GM12875 (cell line): ENCODE results near the gene WDR70.

Source experiments
- H3K4me3 ChIP-seq: one replicate; pipeline ENCODE4 v1.5.1; 2011; ENCODE audit warnings: low read depth, low read length, control low read depth
- TF ChIP-seq, protein P1 (sequence below): IDR thresholded peaks from 2 replicates; pipeline ENCODE4 v1.5.1; 2011; ENCODE audit warnings: low read depth, mild to moderate bottlenecking, control low read depth, inconsistent platforms, low read length, moderate library complexity, borderline replicate concordance; ENCODE audit not compliant: insufficient read depth

WDR70 gene

GRCh38 chr5:37722236-37723161, 343.4 kb downstream of the WDR70 start:
- TF ChIP-seq, protein P1, sequence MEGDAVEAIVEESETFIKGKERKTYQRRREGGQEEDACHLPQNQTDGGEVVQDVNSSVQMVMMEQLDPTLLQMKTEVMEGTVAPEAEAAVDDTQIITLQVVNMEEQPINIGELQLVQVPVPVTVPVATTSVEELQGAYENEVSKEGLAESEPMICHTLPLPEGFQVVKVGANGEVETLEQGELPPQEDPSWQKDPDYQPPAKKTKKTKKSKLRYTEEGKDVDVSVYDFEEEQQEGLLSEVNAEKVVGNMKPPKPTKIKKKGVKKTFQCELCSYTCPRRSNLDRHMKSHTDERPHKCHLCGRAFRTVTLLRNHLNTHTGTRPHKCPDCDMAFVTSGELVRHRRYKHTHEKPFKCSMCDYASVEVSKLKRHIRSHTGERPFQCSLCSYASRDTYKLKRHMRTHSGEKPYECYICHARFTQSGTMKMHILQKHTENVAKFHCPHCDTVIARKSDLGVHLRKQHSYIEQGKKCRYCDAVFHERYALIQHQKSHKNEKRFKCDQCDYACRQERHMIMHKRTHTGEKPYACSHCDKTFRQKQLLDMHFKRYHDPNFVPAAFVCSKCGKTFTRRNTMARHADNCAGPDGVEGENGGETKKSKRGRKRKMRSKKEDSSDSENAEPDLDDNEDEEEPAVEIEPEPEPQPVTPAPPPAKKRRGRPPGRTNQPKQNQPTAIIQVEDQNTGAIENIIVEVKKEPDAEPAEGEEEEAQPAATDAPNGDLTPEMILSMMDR: no peak
- H3K4me3 ChIP-seq: no peak overlapping the region

DNA sequence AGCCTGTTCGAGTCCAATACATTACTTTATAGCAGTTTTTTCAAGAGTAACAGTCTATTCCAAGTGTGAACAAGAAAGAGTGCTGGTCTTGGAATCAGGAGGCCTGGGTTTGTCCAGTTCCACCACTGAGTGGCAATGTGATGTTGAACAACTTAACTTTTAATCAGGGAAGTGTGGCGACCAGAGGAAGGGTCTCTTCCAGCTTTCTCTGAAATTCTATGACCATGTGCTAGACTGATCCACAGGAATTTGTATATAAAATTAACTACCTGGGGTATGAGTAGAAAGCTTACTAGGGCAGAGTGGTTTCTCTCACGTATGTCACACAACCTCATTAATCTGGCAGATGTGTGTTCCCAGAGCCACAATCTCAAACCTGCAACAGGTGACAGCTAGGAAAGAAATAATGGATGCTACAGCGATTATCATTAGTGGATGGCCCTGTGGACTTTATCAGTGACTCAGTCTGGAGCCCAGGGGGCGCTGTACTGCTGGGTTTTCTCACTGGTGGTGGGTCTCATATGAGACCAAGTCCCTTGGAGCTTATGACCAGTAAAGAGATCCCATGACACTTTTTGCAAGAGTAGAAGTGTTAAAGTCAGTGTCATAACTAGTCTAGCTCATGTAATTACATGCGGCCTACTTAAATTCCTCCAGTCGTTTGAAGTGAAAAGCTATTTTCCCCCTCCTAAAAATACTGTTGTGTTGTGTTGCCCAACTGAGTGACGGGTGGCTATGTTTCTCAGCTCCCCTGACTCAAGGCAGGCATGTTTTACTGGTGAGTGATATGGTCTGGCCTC, 344.2 kb downstream of the WDR70 start:
- no peak overlapping the region for H3K4me3 ChIP-seq
- TF ChIP-seq, protein P1: peak; percentile 50; the same call in 1 of the 2 replicates

DNA sequence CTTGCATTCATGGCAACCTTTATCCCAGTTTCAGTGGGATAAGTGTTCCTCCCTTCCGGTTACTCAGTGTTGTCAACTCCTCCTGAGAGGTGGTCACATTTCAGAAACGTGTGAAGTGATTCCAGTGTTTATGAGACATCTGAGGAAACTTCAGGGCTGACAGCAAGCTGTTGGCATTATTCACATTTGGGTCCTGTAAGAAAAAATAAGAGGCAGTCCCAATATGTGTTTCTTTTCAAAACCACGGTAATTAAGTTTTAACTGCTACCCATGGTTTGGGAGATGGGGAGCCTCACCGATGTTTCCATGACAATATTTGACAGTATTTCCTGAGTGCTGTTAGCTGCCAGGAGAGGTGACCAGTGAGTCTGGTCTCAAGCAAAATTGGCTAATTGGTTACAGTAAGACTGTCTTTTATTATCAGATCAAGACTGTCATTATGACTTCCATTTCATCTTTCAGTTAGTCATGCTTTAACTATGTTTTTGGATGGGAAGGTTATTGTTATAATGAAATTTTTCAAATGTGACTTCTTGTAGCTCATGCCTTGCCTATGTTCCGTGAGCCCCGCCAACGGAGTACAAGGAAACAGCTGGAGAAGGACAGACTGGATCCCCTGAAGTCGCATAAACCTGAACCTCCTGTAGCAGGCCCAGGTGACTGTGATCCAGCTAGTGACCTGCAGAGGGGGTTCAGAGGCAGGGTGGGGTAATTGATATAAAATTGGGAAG, 345.4 kb downstream of the WDR70 start:
- TF ChIP-seq, protein P1: no peak
- H3K4me3 ChIP-seq: no peak overlapping the region

DNA sequence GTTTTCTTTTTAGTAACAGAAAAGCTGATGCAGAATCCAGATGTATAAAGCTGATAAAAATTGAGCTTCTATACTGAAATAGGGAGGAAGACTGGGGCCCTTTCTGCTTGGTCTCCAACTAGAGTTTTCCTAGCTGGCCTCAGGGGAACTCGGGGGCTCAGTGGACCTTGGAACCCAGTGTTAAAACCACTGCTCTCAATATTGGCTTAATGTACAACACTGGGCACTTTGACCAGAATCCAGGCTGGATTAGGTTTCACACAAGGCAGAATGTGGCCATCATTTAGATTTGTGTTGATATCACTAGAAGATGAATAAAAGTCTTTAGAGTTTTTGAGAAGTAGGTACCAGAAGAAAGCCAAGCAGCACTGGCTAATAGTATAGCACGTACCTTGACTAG, 346.1 kb downstream of the WDR70 start:
- TF ChIP-seq, protein P1: no peak
- H3K4me3 ChIP-seq: no peak overlapping the region

- TF ChIP-seq, protein P1: no peak
- H3K4me3 ChIP-seq: no peak overlapping the region
Observed at GRCh38 chr5:37727238-37727637, 348.1 kb downstream of the WDR70 start.

DNA sequence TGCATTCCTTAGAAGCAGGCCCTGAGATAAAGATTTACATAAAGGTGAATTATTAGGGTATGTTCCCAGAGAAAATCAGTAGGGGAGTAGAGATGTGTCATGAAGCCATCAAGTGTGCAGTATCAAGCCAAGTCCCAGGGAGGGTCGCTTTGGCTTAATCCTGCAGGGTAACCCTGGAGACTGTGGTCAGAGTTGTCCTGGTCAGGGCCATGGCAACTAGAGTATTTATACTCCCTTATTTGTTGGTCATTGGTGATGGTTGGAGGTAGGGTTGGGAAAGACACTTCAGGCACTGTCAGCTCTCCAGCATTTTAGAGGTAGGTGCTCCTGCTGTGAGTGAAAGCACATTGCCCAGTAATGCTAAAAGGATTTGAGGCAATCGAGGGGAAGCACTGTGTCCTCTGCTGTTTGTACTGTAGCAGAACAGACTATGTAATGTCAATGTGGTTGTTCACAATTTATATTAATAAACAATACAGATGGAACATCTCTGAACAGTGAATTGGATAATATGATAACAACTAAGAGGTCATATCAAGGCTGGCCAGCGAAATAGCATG, 351.9 kb downstream of the WDR70 start:
- no peak overlapping the region for H3K4me3 ChIP-seq
- TF ChIP-seq, protein P1: no peak
